GM12878 (cell line): ENCODE data around the gene DERL2.

Experiments used
- BRCA1 ChIP-seq: IDR thresholded peaks from 2 replicates; pipeline ENCODE4 v1.6.1; 2011; ENCODE audit warnings: low read depth, low read length, improper control_type of control experiment
- EP300 ChIP-seq, 2 experiments: fragments of 150-350 bp in 1 of 2; IDR thresholded peaks; 2 replicates each; pipeline ENCODE4 v1.6.1; 2011 to 2012; ENCODE audit warnings: low read depth in 2 of 2, low read length in 2 of 2, borderline replicate concordance in 1 of 2, improper control_type of control experiment in 1 of 2, inconsistent platforms in 1 of 2; ENCODE audit not compliant: control insufficient read depth in 1 of 2
- GABPA ChIP-seq: IDR thresholded peaks from 2 replicates; pipeline ENCODE4 v1.6.1; 2014; ENCODE audit warnings: antibody characterized with exemption, low read depth, mild to moderate bottlenecking, inconsistent platforms
- NR2C2 ChIP-seq: IDR thresholded peaks from 2 replicates; pipeline ENCODE4 v1.6.1; 2011; ENCODE audit warnings: borderline replicate concordance, low read depth; ENCODE audit not compliant: control insufficient read depth, insufficient read length
- RB1 ChIP-seq: fragments of 450-650 bp; formaldehyde crosslinking; IDR thresholded peaks from 2 replicates; pipeline ENCODE4 v1.6.1; 2017; ENCODE audit warnings: mild to moderate bottlenecking, borderline replicate concordance
- SPI1 ChIP-seq: IDR thresholded peaks from 2 replicates; pipeline ENCODE4 v1.6.1; 2011; ENCODE audit warnings: low read depth, mild to moderate bottlenecking, low read length, moderate library complexity, borderline replicate concordance; ENCODE audit not compliant: insufficient read depth
- SREBF2 ChIP-seq: IDR thresholded peaks from 2 replicates; pipeline ENCODE4 v1.6.1; 2012; ENCODE audit warnings: mild to moderate bottlenecking, low read length
- SRF ChIP-seq, 2 experiments: IDR thresholded peaks; 2 replicates each; pipeline ENCODE4 v1.6.1; 2011; ENCODE audit warnings: low read depth in 2 of 2, low read length in 2 of 2, mild to moderate bottlenecking in 1 of 2, moderate library complexity in 1 of 2
- TAF1 ChIP-seq: IDR thresholded peaks from 2 replicates; pipeline ENCODE4 v1.6.1; 2011; ENCODE audit warnings: mild to moderate bottlenecking, low read depth, low read length, borderline replicate concordance
- YY1 ChIP-seq: IDR thresholded peaks from 2 replicates; pipeline ENCODE4 v1.6.1; 2011; ENCODE audit warnings: low read depth, mild to moderate bottlenecking, low read length
- ZBED1 ChIP-seq: IDR thresholded peaks from 2 replicates; pipeline ENCODE4 v1.6.1; 2016; ENCODE audit warnings: borderline replicate concordance
- ZSCAN29 ChIP-seq: fragments of 450-650 bp; IDR thresholded peaks from 2 replicates; pipeline ENCODE4 v1.6.1; 2017; ENCODE audit warnings: mild to moderate bottlenecking, moderate library complexity
- TF ChIP-seq, protein P1 (sequence below), 3 experiments: IDR thresholded peaks in 2 of 3; conservative IDR thresholded peaks in 1 of 3; 2 replicates each; pipeline ENCODE4 v1.5.1; 2011; ENCODE audit warnings: low read depth in 3 of 3, low read length in 3 of 3, mild to moderate bottlenecking in 3 of 3, control low read depth in 2 of 3, moderate library complexity in 2 of 3, inconsistent platforms in 1 of 3, mixed read lengths in 1 of 3; ENCODE audit not compliant: control insufficient read depth in 2 of 3, insufficient read depth in 1 of 3; ENCODE audit errors: extremely low read depth in 1 of 3
- TF ChIP-seq, protein P2 (sequence below): IDR thresholded peaks from 2 replicates; pipeline ENCODE4 v1.6.1; 2012; ENCODE audit warnings: low read depth, low read length, improper control_type of control experiment

- no peak for TF ChIP-seq NR2C2
- no peak for TF ChIP-seq GABPA
- no peak for TF ChIP-seq ZBED1
- TF ChIP-seq, protein P1, sequence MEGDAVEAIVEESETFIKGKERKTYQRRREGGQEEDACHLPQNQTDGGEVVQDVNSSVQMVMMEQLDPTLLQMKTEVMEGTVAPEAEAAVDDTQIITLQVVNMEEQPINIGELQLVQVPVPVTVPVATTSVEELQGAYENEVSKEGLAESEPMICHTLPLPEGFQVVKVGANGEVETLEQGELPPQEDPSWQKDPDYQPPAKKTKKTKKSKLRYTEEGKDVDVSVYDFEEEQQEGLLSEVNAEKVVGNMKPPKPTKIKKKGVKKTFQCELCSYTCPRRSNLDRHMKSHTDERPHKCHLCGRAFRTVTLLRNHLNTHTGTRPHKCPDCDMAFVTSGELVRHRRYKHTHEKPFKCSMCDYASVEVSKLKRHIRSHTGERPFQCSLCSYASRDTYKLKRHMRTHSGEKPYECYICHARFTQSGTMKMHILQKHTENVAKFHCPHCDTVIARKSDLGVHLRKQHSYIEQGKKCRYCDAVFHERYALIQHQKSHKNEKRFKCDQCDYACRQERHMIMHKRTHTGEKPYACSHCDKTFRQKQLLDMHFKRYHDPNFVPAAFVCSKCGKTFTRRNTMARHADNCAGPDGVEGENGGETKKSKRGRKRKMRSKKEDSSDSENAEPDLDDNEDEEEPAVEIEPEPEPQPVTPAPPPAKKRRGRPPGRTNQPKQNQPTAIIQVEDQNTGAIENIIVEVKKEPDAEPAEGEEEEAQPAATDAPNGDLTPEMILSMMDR (IDR thresholded peaks at IDR 0.05 in 2 of 3, conservative IDR thresholded peaks at IDR 0.05 in 1 of 3; ENCODE audit: control insufficient read depth in 2 of 3, extremely low read depth in 1 of 3, insufficient read depth in 1 of 3, low read depth in 3 of 3, low read length in 3 of 3): no peak
- TF ChIP-seq RB1: no peak
- TF ChIP-seq SPI1: no peak
- no peak for TF ChIP-seq ZSCAN29
- TF ChIP-seq TAF1: no peak
- no peak for TF ChIP-seq EP300 (IDR thresholded peaks at IDR 0.05; ENCODE audit: borderline replicate concordance in 1 of 2, control insufficient read depth in 1 of 2, low read depth in 2 of 2, low read length in 2 of 2)
- TF ChIP-seq, protein P2, sequence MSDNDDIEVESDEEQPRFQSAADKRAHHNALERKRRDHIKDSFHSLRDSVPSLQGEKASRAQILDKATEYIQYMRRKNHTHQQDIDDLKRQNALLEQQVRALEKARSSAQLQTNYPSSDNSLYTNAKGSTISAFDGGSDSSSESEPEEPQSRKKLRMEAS: no peak
- TF ChIP-seq BRCA1: no peak
- TF ChIP-seq SRF (IDR thresholded peaks at IDR 0.05; ENCODE audit: low read depth in 2 of 2, low read length in 2 of 2): no peak
- TF ChIP-seq YY1: no peak
- TF ChIP-seq SREBF2: no peak
Measured at GRCh38 chr17:5500247-5500588, 14.2 kb upstream of the DERL2 start.
